Urinary bladder (tissue), 4 donors: Measurements from ENCODE around the gene GPR143. TPM values are rescaled to one million over a fixed set of nuclear protein-coding genes. Genes with fewer than 3 reads are reported as not detected.

Experiments
- DNase-seq: peaks from one replicate; pipeline ENCODE4 v3.0.0-alpha.2; 2015; ENCODE audit errors: extremely low spot score
- H3K27ac ChIP-seq: one replicate; pipeline ENCODE4 v1.5.1; 2013; ENCODE audit warnings: low read depth, mild to moderate bottlenecking, moderate library complexity
- H3K36me3 ChIP-seq: one replicate; pipeline ENCODE4 v1.6.1; 2013; ENCODE audit warnings: mild to moderate bottlenecking, moderate library complexity; ENCODE audit not compliant: insufficient read depth
- H3K4me1 ChIP-seq: one replicate; pipeline ENCODE4 v1.6.1; 2013; ENCODE audit warnings: mild to moderate bottlenecking, moderate library complexity; ENCODE audit not compliant: insufficient read depth
- H3K4me3 ChIP-seq: one replicate; pipeline ENCODE4 v1.5.1; 2013; ENCODE audit warnings: low read depth, low read length
- WGBS: extraction: QIAGEN DNeasy Blood & Tissue Kit; methylation state at CpG from one replicate; pipeline ENCODE4 v1.1.7; 2013; 5-methylcytosine and 5-hydroxymethylcytosine counted together
- polyA plus RNA-seq: library from polyadenylated mRNA; stranded (reverse); fragments of 200-250 nt; gene quantifications from one replicate; pipeline ENCODE4 v1.2.3, GENCODE V29; 2013
- total RNA-seq: library from RNA; depleted of rRNA; stranded (reverse); fragments of >200 nt; gene quantifications from one replicate; pipeline ENCODE4 v1.2.3, GENCODE V29; 2014
- donor health status: healthy with polysubstance abuse.
- donor health status: healthy.

The GPR143 gene
- total and polyA plus RNA-seq, 2 donors: 0.79 to 0.94 TPM

GRCh38 chrX:9710332-9710731 lies 55.3 kb downstream of the GPR143 start:
- Histone ChIP-seq H3K4me1 (no peaks in the 10 kb centered on the region), H3K36me3 (peaks cover 3% of the 10 kb centered on the region), H3K27ac (no peak overlapping the region), H3K4me3 (no peak overlapping the region)
- WGBS: 91% methylated on average over 8 of the region's 8 CpGs
- DNase-seq: no peak

GRCh38 chrX:9708923-9709553 lies 56.6 kb downstream of the GPR143 start:
- Histone ChIP-seq H3K27ac (no peak overlapping the region), H3K36me3 (peaks cover 3% of the 10 kb centered on the region), H3K4me3 (no peak overlapping the region), H3K4me1 (no peaks in the 10 kb centered on the region)
- 28% methylated on average over 17 of the region's 17 CpGs for WGBS
- peak; percentile 6 for DNase-seq

GRCh38 chrX:9708086-9708485 lies 57.6 kb downstream of the GPR143 start:
- peaks cover 3% of the 10 kb centered on the region for H3K36me3 ChIP-seq

GRCh38 chrX:9707306-9708033 lies 58.2 kb downstream of the GPR143 start:
- Histone ChIP-seq H3K4me3 (no peak overlapping the region), H3K27ac (no peak overlapping the region), H3K36me3 (peaks cover 3% of the 10 kb centered on the region), H3K4me1 (no peaks in the 10 kb centered on the region)
- 74% methylated on average over 13 of the region's 13 CpGs for WGBS
- DNase-seq: no peak

More at GRCh38 chrX:9708086-9708485, 57.6 kb downstream of the GPR143 start:
- Histone ChIP-seq H3K4me3 (no peak overlapping the region), H3K4me1 (no peaks in the 10 kb centered on the region), H3K27ac (no peak overlapping the region)
- 94% methylated on average over 10 of the region's 10 CpGs for WGBS
- DNase-seq: no peak

- 78% methylated on average over 4 of the region's 4 CpGs for WGBS
- no peaks in the 10 kb centered on the region for H3K36me3 ChIP-seq
- DNase-seq: no peak
- H3K27ac ChIP-seq: no peak overlapping the region
- H3K4me3 ChIP-seq: no peak overlapping the region
- H3K4me1 ChIP-seq: no peaks in the 10 kb centered on the region
Measured at GRCh38 chrX:9706421-9706820, 59.2 kb downstream of the GPR143 start.

- WGBS: 94% methylated on average over 6 of the region's 6 CpGs
- H3K36me3 ChIP-seq: no peaks in the 10 kb centered on the region
- H3K4me1 ChIP-seq: no peaks in the 10 kb centered on the region
- DNase-seq: no peak
- H3K4me3 ChIP-seq: no peak overlapping the region
- H3K27ac ChIP-seq: no peak overlapping the region
Measured at GRCh38 chrX:9704876-9705465, 60.7 kb downstream of the GPR143 start.

GRCh38 chrX:9703406-9703805 lies 62.2 kb downstream of the GPR143 start:
- peaks cover 2% of the 10 kb centered on the region for H3K36me3 ChIP-seq
- H3K4me3 ChIP-seq: no peak overlapping the region
- H3K4me1 ChIP-seq: no peaks in the 10 kb centered on the region
- no peak overlapping the region for H3K27ac ChIP-seq
- no peak for DNase-seq
- WGBS: 95% methylated on average over 14 of the region's 14 CpGs

- no peak overlapping the region for H3K27ac ChIP-seq
- no peaks in the 10 kb centered on the region for H3K4me1 ChIP-seq
- H3K36me3 ChIP-seq: peaks cover 2% of the 10 kb centered on the region
- DNase-seq: no peak
- 97% methylated on average over 12 of the region's 12 CpGs for WGBS
- H3K4me3 ChIP-seq: no peak overlapping the region
Measured at GRCh38 chrX:9701790-9702189, 63.9 kb downstream of the GPR143 start.

- WGBS: 91% methylated on average over 15 of the region's 15 CpGs
- Histone ChIP-seq H3K36me3 (peaks cover 2% of the 10 kb centered on the region), H3K4me3 (no peak overlapping the region), H3K4me1 (no peaks in the 10 kb centered on the region), H3K27ac (no peak overlapping the region)
- DNase-seq: no peak
Measured at GRCh38 chrX:9700555-9700954, 65.1 kb downstream of the GPR143 start.

GRCh38 chrX:9698576-9698975 lies 67.1 kb downstream of the GPR143 start:
- 94% methylated on average over 12 of the region's 12 CpGs for WGBS
- no peak for DNase-seq

GRCh38 chrX:9693307-9694001 lies 72.2 kb downstream of the GPR143 start:
- DNase-seq: no peak
- Histone ChIP-seq H3K4me1 (no peaks in the 10 kb centered on the region), H3K36me3 (peaks cover under 1% of the 10 kb centered on the region), H3K27ac (no peak overlapping the region), H3K4me3 (no peak overlapping the region)
- WGBS: 91% methylated on average over 12 of the region's 12 CpGs

More at GRCh38 chrX:9698576-9698975, 67.1 kb downstream of the GPR143 start:
- H3K4me3 ChIP-seq: no peak overlapping the region
- no peak overlapping the region for H3K27ac ChIP-seq
- H3K4me1 ChIP-seq: no peaks in the 10 kb centered on the region
- peaks cover 2% of the 10 kb centered on the region for H3K36me3 ChIP-seq

GRCh38 chrX:9690046-9690445 lies 75.6 kb downstream of the GPR143 start:
- WGBS: 93% methylated on average over 5 of the region's 5 CpGs

GRCh38 chrX:9688833-9689232 lies 76.8 kb downstream of the GPR143 start:
- no peaks in the 10 kb centered on the region for H3K4me1 ChIP-seq
- H3K27ac ChIP-seq: no peak overlapping the region
- DNase-seq: no peak
- H3K36me3 ChIP-seq: no peaks in the 10 kb centered on the region
- no peak overlapping the region for H3K4me3 ChIP-seq
- 98% methylated on average over 24 of the region's 24 CpGs for WGBS

More at GRCh38 chrX:9690046-9690445, 75.6 kb downstream of the GPR143 start:
- Histone ChIP-seq H3K36me3 (no peaks in the 10 kb centered on the region), H3K4me3 (no peak overlapping the region), H3K4me1 (no peaks in the 10 kb centered on the region), H3K27ac (no peak overlapping the region)
- DNase-seq: no peak
